T1000 (cell line): Measurements from ENCODE around the gene PAPSS1.
"Not testable (repeated sequence)": the region's sequence is repeated elsewhere in the genome, so short reads cannot be mapped to it uniquely, and the experiment has no call there.

Source experiments
- DNase-seq: peaks from one replicate; lab custom pipeline; 2025; ENCODE audit warnings: mixed read lengths; lab: John Stamatoyannopoulos, UW

PAPSS1 gene

GRCh38 chr4:107726131-107726925, 6.3 kb upstream of the PAPSS1 start:
- not testable (repeated sequence) for DNase-seq

DNA sequence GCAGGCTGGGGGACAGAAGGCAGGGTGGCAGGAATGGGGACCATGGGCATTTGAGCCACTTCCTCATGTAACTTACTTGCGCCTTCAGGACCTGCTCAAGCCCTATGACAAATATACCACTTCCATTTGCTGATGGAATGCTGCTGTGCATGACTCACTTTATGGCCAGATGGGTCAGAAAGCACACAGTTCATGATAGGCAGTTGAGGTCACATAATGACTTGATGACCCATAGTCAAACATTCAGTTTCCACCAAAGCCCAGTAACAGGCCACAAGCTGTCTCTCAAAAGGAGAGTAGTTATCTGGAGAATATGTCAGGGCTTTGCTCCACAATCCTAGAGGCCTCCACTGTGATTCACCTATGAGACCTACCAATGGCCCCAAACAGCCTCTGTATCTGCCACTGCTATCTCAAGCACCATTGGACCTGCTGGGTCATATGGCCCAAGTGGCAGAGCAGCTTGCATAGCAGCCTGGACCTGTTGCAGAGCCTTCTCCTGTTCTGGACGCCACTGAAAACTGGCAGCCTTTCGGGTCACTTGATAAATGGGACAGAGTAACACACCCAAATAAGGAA, 5.3 kb upstream of the PAPSS1 start:
- no peak for DNase-seq

DNA sequence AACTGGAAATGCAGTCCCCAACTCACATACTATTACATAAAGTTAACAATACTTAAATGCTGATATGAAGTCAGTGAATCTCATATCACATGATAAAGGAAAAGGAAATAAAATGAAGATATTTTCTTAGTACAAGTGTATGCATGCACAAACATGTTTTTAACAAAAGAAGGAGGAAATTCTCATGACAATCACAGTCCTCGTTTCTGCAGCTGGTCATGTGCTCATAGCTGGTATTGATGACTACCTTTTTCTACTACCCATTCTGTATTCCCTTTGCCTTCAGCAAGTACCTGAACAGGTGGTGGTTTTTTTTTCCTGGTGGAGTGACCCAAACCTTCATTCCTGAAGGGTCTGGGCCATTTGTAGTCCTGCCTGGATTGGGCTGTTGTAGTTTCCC, 3.3 kb upstream of the PAPSS1 start:
- not testable (repeated sequence) for DNase-seq

DNA sequence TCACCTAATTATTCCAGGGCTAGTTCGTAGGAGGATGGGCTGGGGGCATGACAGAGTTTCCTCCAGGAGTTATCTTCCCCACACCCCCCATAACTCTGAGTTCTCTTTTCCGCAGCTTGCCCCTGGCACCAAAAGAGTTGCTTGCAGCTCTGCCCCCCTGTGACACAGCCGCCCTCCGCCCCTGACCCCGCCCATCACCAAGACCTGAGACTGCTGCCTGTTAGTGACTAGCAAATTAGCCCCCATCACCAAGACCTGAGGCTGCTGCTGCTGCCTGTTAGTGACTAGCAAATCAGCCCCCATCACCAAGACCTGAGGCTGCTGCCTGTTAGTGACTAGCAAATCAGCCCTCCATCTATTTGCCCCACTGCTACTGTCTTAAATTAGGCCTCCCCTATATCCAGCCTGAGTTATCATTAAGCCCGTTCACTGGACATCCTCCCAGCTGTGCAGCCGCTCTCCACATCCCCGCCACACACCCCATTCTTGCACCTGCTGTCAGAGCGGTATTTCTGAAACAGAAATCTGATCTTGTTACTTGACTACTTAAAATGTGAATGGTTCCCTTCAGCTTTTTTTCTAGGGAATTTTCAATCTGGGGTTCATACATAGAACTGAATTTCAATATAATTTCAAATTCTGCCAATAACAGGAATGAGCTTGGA, 1.5 kb upstream of the PAPSS1 start:
- DNase-seq, result no peak

DNA sequence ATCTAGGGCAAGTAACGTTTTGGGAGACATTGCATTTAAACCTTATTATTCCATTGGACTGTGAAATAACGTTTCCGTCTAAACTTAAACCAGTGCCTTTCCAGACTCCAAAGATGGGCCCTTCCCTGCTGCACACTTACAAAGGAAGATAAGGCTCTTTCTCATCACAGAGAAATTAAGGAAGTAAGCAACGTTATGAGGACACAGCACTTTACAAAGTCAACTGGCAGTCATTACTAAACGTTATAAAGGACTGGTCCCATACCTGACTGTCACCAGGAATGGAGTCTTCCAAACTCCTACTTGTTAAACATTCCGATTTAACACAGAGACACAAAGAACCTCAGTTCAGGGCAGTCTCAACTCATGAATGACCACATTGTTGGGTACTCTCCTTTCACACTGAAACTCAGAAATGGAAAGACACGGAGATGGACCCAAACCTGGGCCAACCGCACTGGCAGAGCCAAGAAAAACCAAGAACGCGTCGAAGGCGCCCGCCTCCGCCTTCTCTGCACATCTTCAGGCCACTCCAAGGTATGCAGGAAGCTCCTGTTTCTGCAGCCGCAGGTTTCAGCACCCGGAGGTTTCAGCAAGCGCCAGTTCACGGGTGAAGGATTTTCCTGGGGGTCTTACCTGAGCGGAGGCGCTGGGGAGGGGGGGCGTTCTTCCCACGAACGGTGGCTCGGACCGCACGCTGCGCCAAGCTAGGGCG, 670 bp downstream of the PAPSS1 start:
- no peak for DNase-seq

DNA sequence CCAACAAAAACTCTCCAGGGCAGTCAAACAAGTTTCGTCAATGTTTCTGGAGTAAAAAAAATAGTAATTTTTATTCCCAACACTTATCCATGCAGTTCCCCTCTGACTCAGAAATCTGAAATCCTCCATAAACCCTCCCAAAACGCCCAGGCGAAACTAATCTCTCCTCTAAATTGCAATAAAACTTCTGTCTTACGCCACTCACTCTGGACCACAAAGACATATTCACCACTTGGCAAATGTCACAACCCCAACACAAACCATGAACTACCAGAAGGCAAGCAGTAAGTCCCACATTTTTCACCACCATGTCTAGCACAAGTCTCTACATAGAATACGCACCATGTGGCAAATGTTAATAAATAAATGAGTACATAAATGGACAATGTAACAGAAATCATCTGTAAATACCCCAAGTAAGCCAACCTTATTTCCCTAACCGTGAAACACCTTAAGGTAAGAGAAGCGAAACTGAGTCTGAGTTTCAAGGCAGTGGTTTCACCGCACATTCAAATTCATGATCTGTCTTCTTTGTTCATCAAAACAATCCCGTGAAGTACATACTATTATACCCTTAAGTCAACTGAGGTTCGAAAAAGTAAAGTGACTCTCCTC, 1.6 kb downstream of the PAPSS1 start:
- DNase-seq, result no peak

- DNase-seq, result no peak
Observed at GRCh38 chr4:107714256-107714655, 5.8 kb downstream of the PAPSS1 start.

GRCh38 chr4:107712236-107712635, 7.8 kb downstream of the PAPSS1 start:
- no peak for DNase-seq

DNA sequence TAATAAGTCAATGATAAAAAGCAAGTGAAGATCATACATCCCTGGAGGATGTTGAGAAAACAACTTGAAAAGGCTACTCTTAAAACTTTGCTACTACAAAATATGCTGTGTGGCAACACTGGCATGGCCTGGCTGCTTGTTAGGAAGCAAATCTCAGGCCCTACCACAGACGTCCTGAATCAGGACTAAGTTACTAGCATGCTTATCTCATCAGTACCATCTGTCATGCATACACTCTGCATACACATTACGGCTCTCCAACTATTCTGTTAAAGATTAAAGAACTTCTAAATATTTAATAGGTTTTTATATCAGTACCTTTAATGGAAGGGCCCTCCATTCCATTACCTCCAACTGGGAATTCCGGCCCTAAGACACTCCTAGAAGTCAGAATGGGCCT, 8.2 kb downstream of the PAPSS1 start:
- DNase-seq, result no peak

DNA sequence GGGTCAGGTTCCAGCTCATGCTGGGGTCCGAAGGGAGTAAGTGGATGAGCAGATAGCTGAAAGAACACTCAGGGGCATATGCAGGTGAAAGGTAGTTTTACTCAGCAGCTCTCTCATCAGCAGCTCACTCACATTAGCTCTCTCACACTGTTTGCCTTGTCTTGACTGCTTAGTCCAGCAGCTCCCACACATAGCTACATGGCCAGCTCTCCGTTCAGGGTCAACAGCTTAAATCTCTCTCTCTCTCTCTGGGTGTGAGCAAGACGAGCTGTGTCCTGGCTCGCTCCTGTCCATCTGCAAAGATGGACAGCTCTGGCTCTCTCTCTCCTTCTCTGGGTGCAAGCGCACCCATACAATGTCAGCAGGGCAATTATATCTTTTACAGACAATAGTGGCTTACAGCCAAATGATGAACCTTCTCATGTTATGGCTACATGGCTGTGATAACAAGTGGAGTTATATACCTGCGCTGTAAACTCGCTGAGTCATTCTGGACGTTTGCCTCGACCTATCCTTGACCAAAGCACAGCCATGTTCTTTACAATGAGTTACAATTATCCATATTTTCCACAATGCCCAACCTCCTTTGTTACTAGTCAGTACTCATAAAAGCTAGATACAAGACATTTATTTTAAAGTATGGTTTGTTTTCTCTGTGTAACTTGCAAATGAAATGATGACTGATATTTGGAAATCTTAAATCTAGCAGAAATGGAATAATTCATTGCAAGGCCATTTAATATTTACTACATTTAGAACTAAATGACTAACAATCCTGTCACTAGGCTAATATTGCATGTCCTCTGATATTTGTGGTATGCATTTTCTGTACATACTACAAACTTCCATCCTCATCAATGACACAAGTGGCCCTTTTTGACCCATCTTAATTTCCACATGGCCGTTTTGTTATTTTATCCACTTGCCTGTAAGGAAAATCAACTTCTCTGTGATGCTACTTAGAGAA, 9.3 kb downstream of the PAPSS1 start:
- no peak for DNase-seq

GRCh38 chr4:107709916-107710315, 10.1 kb downstream of the PAPSS1 start:
- DNase-seq, result no peak

- no peak for DNase-seq
Observed at GRCh38 chr4:107708225-107708624, 11.8 kb downstream of the PAPSS1 start.

DNA sequence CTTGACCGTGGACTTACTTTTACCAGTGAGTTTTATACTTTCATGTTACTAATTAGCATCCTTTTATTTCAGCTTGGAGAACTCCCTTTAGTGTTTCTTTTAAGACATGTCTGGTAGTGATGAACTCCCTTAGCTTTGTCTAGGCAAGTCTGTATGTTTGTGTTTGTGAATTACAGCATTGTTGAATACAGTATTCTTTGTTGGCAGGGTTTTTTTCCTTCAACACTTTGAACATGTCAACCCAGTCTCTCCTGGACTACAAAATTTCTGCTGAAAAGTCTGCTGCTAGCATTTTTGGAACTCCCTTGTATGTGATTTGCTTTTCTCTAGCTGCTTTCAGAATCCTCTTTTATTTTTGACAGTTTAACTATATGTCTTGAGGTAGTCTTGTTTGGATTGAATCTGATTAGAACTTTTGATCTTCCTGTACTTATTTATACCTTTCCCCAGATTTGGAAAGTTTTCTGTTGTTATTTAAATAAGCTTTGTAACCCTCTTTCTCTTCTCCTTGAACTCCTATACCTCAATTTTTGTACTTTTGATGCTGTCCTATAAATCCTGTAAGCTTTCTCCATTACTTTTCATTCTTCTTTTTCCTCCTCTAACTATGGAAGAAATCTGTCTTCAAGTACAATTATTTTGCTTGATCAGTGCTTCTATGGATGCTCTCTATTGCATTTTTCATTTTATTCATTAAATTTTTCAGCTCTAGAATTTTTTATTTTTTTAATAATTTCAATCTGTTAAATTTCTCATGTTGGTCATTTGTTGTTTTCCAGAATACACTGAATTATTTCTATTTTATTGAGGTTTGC, 14.1 kb downstream of the PAPSS1 start:
- DNase-seq, result no peak

- DNase-seq, result no peak
Observed at GRCh38 chr4:107701565-107701964, 18.5 kb downstream of the PAPSS1 start.

DNA sequence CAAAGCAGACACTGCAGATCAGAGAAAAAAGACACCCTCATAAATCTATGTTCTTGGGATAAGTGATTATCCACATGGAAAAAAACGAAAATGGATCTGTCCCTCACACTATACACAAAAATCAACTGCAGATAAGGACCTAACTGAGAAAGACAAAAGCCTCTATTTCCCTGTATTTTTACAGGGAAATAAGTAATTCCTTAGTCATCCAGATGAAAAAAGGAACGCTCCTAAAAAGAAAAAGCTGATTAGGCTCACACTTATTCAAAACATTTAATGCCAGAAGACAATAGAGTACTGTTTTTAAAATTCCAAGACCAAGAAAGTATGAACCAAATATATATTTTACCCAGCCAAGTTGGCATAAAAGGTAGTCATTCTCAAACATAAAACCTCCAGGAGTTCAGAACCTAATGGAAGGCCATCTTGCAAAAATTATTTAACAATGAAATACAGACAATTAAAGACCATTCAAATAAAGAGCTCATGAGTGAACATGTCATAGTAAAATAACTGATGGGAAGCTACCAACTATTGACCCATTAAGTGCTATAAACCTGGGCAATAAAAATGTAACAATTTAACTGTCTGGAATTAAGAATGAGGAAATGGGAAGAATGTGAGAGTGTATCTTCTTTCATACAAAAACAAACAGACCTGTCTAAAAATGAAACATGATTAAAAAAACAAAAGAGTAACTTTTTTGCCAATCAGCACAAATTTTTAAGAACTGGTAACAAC, 20.4 kb downstream of the PAPSS1 start:
- DNase-seq, result no peak

DNA sequence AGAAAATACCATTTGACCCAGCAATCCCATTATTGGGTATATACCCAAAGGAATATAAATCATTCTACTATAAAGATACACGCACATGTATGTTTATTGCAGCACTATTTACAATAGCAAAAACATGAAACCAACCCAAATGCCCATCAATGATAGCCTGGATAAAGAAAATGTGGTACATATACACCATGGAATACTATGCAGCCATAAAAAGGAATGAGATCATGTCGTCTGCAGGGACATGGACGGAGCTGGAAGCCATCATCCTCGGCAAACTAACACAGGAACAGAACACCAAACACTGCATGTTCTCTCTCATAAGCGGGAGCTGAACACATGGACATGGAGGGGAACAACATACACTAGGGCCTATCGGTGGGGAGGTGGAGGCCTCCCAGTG, 23.8 kb downstream of the PAPSS1 start:
- DNase-seq, result not testable (repeated sequence)

DNA sequence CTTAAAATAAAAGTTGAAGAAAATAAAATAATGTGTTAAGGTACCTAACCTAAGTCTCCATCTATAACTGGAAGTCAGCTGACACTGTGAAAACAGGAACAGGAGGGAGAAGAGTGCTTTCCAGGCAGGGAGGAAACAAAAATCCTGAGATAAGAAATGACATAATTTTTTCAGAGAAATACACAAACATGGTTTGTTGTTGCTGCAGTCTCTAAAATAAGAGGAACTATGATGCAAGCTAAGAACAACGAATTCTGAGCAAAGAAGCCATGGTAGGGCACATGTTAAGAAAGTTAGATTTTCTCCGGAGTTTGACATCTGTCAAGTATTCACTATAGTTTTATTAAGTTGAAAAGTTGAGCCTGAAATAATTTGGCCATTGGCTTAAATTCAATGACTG, 26.9 kb downstream of the PAPSS1 start:
- DNase-seq, result no peak

DNA sequence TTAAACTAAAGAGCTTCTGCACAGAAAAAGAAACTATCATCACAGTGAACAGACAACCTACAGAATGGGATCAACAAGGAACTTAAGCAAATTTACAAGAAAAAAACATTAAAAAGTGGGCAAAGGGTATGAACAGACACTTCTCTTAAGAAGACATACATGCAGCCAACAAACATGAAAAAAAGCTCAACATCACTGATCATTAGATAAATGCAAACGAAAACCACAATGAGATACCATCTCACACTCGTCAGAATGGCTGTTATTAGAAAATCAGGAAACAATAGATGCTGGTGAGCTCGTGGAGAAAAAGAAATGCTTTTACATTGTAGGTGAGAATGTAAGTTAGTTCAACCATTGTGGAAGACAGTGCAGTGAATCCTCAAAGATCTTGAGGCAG, 27.8 kb downstream of the PAPSS1 start:
- no peak for DNase-seq

GRCh38 chr4:107691378-107691777, 28.7 kb downstream of the PAPSS1 start:
- no peak for DNase-seq
